ENCODE data around the gene PCDH7.

Gene PCDH7

DNA sequence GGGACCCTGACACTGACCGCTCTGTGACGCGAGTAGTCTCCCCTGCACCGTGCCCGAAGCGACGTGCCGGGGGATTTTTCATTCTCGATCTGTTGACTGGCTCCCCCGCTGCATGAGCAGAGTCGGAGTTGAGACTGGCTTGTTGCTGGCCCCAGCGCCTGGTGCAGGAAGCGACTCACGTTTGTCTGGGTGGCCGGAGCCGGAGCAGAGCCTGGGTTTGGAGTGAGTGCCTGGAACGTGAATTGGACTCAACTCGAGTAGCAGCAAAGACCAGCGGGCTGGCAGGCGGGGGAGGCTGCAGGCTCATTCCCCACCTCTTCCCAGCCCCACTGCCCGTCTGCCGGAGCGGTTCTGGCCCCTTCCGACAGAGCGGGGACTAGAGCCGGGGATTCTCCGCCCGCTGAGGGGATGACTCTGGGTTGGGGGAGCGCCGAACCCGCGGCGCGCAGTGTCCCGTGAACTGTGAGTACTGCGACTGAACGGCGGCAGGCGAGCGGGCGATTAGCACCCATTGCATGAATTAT, 554 bp downstream of the PCDH7 start:
- peak; percentile 54 for DNase-seq
- Mint-ChIP-seq H3K36me3 (ENCODE audit: low read depth) (no peaks in the 10 kb centered on the region), H3K4me1 (peaks cover 66% of the 10 kb centered on the region), H3K27ac (no peak overlapping the region), H3K4me3 (peak overlapping the region; percentile 91), H3K9me3 (no peaks in the 10 kb centered on the region), H3K27me3 (ENCODE audit: low read depth, poor library complexity) (peaks cover 55% of the 10 kb centered on the region)
- TF ChIP-seq, protein P1, sequence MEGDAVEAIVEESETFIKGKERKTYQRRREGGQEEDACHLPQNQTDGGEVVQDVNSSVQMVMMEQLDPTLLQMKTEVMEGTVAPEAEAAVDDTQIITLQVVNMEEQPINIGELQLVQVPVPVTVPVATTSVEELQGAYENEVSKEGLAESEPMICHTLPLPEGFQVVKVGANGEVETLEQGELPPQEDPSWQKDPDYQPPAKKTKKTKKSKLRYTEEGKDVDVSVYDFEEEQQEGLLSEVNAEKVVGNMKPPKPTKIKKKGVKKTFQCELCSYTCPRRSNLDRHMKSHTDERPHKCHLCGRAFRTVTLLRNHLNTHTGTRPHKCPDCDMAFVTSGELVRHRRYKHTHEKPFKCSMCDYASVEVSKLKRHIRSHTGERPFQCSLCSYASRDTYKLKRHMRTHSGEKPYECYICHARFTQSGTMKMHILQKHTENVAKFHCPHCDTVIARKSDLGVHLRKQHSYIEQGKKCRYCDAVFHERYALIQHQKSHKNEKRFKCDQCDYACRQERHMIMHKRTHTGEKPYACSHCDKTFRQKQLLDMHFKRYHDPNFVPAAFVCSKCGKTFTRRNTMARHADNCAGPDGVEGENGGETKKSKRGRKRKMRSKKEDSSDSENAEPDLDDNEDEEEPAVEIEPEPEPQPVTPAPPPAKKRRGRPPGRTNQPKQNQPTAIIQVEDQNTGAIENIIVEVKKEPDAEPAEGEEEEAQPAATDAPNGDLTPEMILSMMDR (IDR thresholded peaks at IDR 0.05): no peak

GRCh38 chr4:30721185-30722091, 1.3 kb downstream of the PCDH7 start:
- Mint-ChIP-seq H3K9me3 (no peaks in the 10 kb centered on the region), H3K27me3 (ENCODE audit: low read depth, poor library complexity) (peaks cover 55% of the 10 kb centered on the region), H3K4me3 (peak overlapping the region; percentile 91), H3K36me3 (ENCODE audit: low read depth) (no peaks in the 10 kb centered on the region), H3K4me1 (peaks cover 59% of the 10 kb centered on the region), H3K27ac (no peak overlapping the region)
- TF ChIP-seq, protein P1 (IDR thresholded peaks at IDR 0.05): no peak
- peak; percentile 77 for DNase-seq

GRCh38 chr4:30722092-30722358, 1.9 kb downstream of the PCDH7 start:
- no peak overlapping the region for H3K27ac Mint-ChIP-seq
- H3K27me3 Mint-ChIP-seq (ENCODE audit: low read depth, poor library complexity): peaks cover 55% of the 10 kb centered on the region
- TF ChIP-seq, protein P1 (IDR thresholded peaks at IDR 0.05): peak; percentile 19

DNA sequence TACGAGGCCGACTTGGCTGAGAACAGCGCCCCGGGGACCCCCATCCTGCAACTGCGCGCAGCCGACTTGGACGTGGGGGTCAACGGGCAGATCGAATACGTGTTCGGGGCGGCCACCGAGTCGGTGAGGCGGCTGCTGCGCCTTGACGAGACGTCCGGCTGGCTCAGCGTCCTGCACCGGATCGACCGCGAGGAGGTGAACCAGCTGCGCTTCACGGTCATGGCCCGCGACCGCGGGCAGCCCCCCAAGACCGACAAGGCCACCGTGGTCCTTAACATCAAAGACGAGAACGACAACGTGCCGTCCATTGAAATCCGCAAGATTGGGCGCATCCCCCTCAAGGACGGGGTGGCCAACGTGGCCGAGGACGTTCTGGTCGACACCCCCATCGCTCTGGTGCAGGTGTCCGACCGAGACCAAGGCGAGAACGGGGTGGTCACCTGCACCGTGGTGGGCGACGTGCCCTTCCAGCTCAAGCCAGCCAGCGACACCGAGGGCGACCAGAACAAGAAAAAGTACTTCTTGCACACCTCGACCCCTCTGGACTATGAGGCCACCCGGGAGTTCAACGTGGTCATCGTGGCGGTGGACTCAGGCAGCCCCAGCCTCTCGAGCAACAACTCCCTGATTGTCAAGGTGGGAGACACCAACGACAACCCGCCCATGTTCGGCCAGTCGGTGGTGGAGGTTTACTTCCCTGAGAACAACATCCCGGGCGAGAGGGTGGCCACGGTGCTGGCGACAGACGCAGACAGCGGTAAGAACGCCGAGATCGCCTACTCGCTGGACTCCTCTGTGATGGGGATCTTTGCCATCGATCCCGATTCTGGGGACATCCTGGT, 2.4 kb downstream of the PCDH7 start:
- peaks cover 57% of the 10 kb centered on the region for H3K4me1 Mint-ChIP-seq
- peak; percentile 30 for DNase-seq
- H3K9me3 Mint-ChIP-seq: no peaks in the 10 kb centered on the region
- TF ChIP-seq, protein P1 (IDR thresholded peaks at IDR 0.05): peak; percentile 3
- H3K4me3 Mint-ChIP-seq: peak overlapping the region; percentile 69
- no peaks in the 10 kb centered on the region for H3K36me3 Mint-ChIP-seq (ENCODE audit: low read depth)
- peaks cover 55% of the 10 kb centered on the region for H3K27me3 Mint-ChIP-seq (ENCODE audit: low read depth, poor library complexity)
- no peak overlapping the region for H3K27ac Mint-ChIP-seq

More at GRCh38 chr4:30722092-30722358, 1.9 kb downstream of the PCDH7 start:
- Mint-ChIP-seq H3K4me3 (peak overlapping the region; percentile 69), H3K9me3 (no peaks in the 10 kb centered on the region), H3K4me1 (peaks cover 54% of the 10 kb centered on the region), H3K36me3 (ENCODE audit: low read depth) (no peaks in the 10 kb centered on the region)
- no peak for DNase-seq

GRCh38 chr4:30723201-30723955, 3.2 kb downstream of the PCDH7 start:
- Mint-ChIP-seq H3K27me3 (ENCODE audit: low read depth, poor library complexity) (peaks cover 50% of the 10 kb centered on the region), H3K36me3 (ENCODE audit: low read depth) (no peaks in the 10 kb centered on the region), H3K27ac (no peak overlapping the region), H3K4me1 (peaks cover 53% of the 10 kb centered on the region), H3K4me3 (peak overlapping the region; percentile 69), H3K9me3 (no peaks in the 10 kb centered on the region)
- TF ChIP-seq, protein P1 (IDR thresholded peaks at IDR 0.05): no peak
- DNase-seq: no peak

Measured in nephron progenitor cell (in vitro differentiated cells).